HCT116 (cell line): ENCODE measurements around the gene TMEM115. TPM values are rescaled to one million over a fixed set of nuclear protein-coding genes. Genes with fewer than 3 reads are reported as not detected.

Source experiments
- ATAC-seq: fragments of 200-7000 bp; cut with Tn5 transposase; 2 replicates; pipeline ENCODE4 v1.9.1; 2020; ENCODE audit warnings: mild to moderate bottlenecking, moderate library complexity
- BruUV-seq: library from RNA; stranded (reverse); fragments of 400-500 nt; replicated peaks from 2 replicates; lab custom pipeline; 2021; lab: Mats Ljungman, UMichigan
- CTCF ChIA-PET: fragments of 300-600 bp; sonication (Branson Sonifier 250); formaldehyde crosslinking; loops from one replicate; lab custom pipeline; 2021; ENCODE audit warnings: antibody characterized with exemption; lab: Charles Lee
- POLR2A ChIA-PET: fragments of 300-600, 350-600 bp; sonication (Branson Sonifier 250); formaldehyde crosslinking; loops from one replicate; lab custom pipeline; 2021; ENCODE audit warnings: antibody characterized with exemption; lab: Charles Lee
- RAD21 ChIA-PET, 2 experiments: fragments of 300-600 bp; sonication (Branson Sonifier 250); formaldehyde crosslinking; loops; one replicate each; lab custom pipeline; 2023; ENCODE audit warnings: low total read pairs in 2 of 2; ENCODE audit not compliant: uncharacterized antibody in 2 of 2, unreplicated experiment in 2 of 2, low non-redundant PET in 1 of 2; lab: Charles Lee
- DNase-seq: peaks from one replicate; pipeline ENCODE4 v3.0.0-alpha.2; 2010; ENCODE audit warnings: low read depth, low spot score
- H2AFZ ChIP-seq: fragments of 200-600 bp; shearing (Covaris generic), sonication (generic); 2 replicates; pipeline ENCODE4 v1.6.1; 2017; ENCODE audit warnings: low read depth, mixed run types, mixed read lengths, antibody characterized with exemption, low read length; ENCODE audit not compliant: poor library complexity, severe bottlenecking
- H3K27ac ChIP-seq: 2 replicates; pipeline ENCODE4 v1.5.1; 2012; ENCODE audit warnings: low read depth, low read length
- H3K27me3 ChIP-seq: fragments of 200-600 bp; sonication (generic); 2 replicates; pipeline ENCODE4 v1.6.1; 2016; ENCODE audit warnings: mixed run types, low read length, mixed read lengths; ENCODE audit not compliant: insufficient read depth
- H3K36me3 ChIP-seq, 2 experiments: fragments of 200-500 bp in 1 of 2; fragments of 200-600 bp in 1 of 2; sonication (Bioruptor generic) in 1 of 2; sonication (generic) in 1 of 2; 2 replicates each; pipeline versions ENCODE4 v1.5.1 to v1.6.1; 2014 to 2016; ENCODE audit warnings: low read length in 2 of 2, inconsistent platforms in 1 of 2, mixed read lengths in 1 of 2, mixed run types in 1 of 2; ENCODE audit not compliant: insufficient read depth in 2 of 2, control insufficient read depth in 1 of 2
- H3K4me1 ChIP-seq, 2 experiments: fragments of 200-600 bp in 1 of 2; sonication (generic) in 1 of 2; 2 replicates each; pipeline versions ENCODE4 v1.5.1 to v1.6.1; 2012 to 2017; ENCODE audit warnings: low read length in 2 of 2, inconsistent platforms in 1 of 2, mild to moderate bottlenecking in 1 of 2, mixed read lengths in 1 of 2, mixed run types in 1 of 2, moderate library complexity in 1 of 2; ENCODE audit not compliant: insufficient read depth in 2 of 2, control insufficient read depth in 1 of 2
- H3K4me2 ChIP-seq: fragments of 200-600 bp; sonication (generic); 2 replicates; pipeline ENCODE4 v1.6.1; 2017; ENCODE audit warnings: mixed run types, low read length, mixed read lengths
- H3K4me3 ChIP-seq, 2 experiments: fragments of 200-600 bp in 1 of 2; sonication (generic) in 1 of 2; replicated peaks in 1 of 2; 2 replicates each; pipeline ENCODE4 v1.5.1; 2011 to 2016; ENCODE audit warnings: low read length in 2 of 2, control low read depth in 1 of 2, low read depth in 1 of 2, mild to moderate bottlenecking in 1 of 2, mixed read lengths in 1 of 2, mixed run types in 1 of 2
- H3K79me2 ChIP-seq: fragments of 200-600 bp; sonication (generic); 2 replicates; pipeline ENCODE4 v1.6.1; 2017; ENCODE audit warnings: mild to moderate bottlenecking, mixed run types, low read length, moderate library complexity, mixed read lengths; ENCODE audit not compliant: insufficient read depth
- H3K9ac ChIP-seq: fragments of 200-600 bp; sonication (generic); 2 replicates; pipeline ENCODE4 v1.6.1; 2016; ENCODE audit warnings: low read length, mixed read lengths
- H3K9me2 ChIP-seq: fragments of 200-600 bp; sonication (generic), shearing (Covaris generic); 2 replicates; pipeline ENCODE4 v1.6.1; 2017; ENCODE audit warnings: mixed run types, mild to moderate bottlenecking, moderate library complexity; ENCODE audit not compliant: insufficient read depth
- H3K9me3 ChIP-seq, 2 experiments: fragments of 200-500 bp in 1 of 2; fragments of 200-600 bp in 1 of 2; sonication (Bioruptor generic) in 1 of 2; sonication (generic) in 1 of 2; 2 replicates each; pipeline ENCODE4 v1.6.1; 2014 to 2017; ENCODE audit warnings: low read length in 2 of 2, mixed read lengths in 2 of 2, inconsistent platforms in 1 of 2, low read depth in 1 of 2, mild to moderate bottlenecking in 1 of 2, mixed run types in 1 of 2, moderate library complexity in 1 of 2; ENCODE audit not compliant: control insufficient read depth in 1 of 2, insufficient read depth in 1 of 2
- H4K20me1 ChIP-seq: fragments of 200-600 bp; sonication (generic), shearing (Covaris generic); 2 replicates; pipeline ENCODE4 v1.6.1; 2017; ENCODE audit warnings: mixed run types, mild to moderate bottlenecking, moderate library complexity; ENCODE audit not compliant: insufficient read depth
- CEBPB ChIP-seq: IDR thresholded peaks from 2 replicates; pipeline ENCODE4 v1.6.1; 2012; ENCODE audit warnings: low read depth
- EGR1 ChIP-seq: IDR thresholded peaks from 2 replicates; pipeline ENCODE4 v1.6.1; 2012; ENCODE audit warnings: low read depth
- EZH2phosphoT487 ChIP-seq: fragments of 200-600 bp; IDR thresholded peaks from 2 replicates; pipeline ENCODE4 v1.6.1; 2018; ENCODE audit warnings: antibody characterized with exemption, borderline replicate concordance
- MAX ChIP-seq: IDR thresholded peaks from 2 replicates; pipeline ENCODE4 v1.6.1; 2012
- POLR2A ChIP-seq: IDR thresholded peaks from 2 replicates; pipeline ENCODE4 v1.7.0; 2011; ENCODE audit warnings: borderline replicate concordance; ENCODE audit not compliant: insufficient read depth, insufficient read length; ENCODE audit errors: extremely low read depth
- RAD21 ChIP-seq: IDR thresholded peaks from 2 replicates; pipeline ENCODE4 v1.6.1; 2012; ENCODE audit warnings: low read depth, mild to moderate bottlenecking
- SIN3A ChIP-seq: IDR thresholded peaks from 2 replicates; pipeline ENCODE4 v1.6.1; 2012; ENCODE audit warnings: low read depth
- ZFX ChIP-seq: fragments of 450-650 bp; IDR thresholded peaks from 2 replicates; pipeline ENCODE4 v1.6.1; 2017
- ZNF274 ChIP-seq: fragments of 200-500 bp; sonication (Bioruptor generic); IDR thresholded peaks from 2 replicates; pipeline ENCODE4 v1.6.1; 2014; ENCODE audit warnings: mild to moderate bottlenecking, low read depth, low read length, inconsistent platforms
- intact Hi-C: fragments of 100-400 bp; cut with micrococcal nuclease; formaldehyde crosslinking; loops from 2 replicates; pipeline ENCODE4 v1.10.0; 2022
- total RNA-seq: library from RNA; stranded (reverse); gene quantifications from one replicate; pipeline ENCODE4 v1.2.1, GENCODE V29; 2021; ENCODE audit not compliant: unreplicated experiment
- TF ChIP-seq, protein P1 (sequence below): IDR thresholded peaks from 2 replicates; pipeline ENCODE4 v1.6.1; 2011; ENCODE audit warnings: mild to moderate bottlenecking, low read length, moderate library complexity; ENCODE audit not compliant: insufficient replicate concordance; ENCODE audit errors: extremely low read depth

The TMEM115 gene
- total RNA-seq, 1 experiment from 2014 or later: 24.6 TPM

DNA sequence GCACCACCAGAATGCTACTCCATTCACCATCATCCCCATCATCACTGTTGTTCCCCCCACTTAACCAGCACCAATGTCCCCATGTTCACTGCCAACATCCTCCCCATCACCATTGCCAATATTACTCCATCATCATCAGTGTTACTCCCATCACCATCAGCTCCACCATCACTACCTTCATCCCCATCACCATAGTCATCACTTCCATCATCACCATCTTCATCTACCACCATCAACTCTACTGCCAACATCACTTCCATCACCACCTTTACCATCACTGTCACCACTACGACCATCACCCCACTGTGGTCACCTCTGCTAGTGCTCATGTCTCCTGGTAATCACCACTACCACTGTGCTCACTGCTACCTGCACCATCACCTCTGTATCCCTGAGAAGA is 47.2 kb upstream of the TMEM115 start:
- Histone ChIP-seq H3K9ac (no peak overlapping the region), H3K9me3 (no peaks in the 10 kb centered on the region), H3K27ac (no peak overlapping the region), H3K9me2 (no peaks in the 10 kb centered on the region), H3K4me1 (peaks cover 13% of the 10 kb centered on the region in 2 experiments), H4K20me1 (no peaks in the 10 kb centered on the region), H3K27me3 (no peaks in the 10 kb centered on the region; the same call in 1 of the 2 replicates), H3K36me3 (no peaks in the 10 kb centered on the region), H3K4me3 (no peak overlapping the region), H3K4me2 (no peak overlapping the region), H2AFZ (no peak overlapping the region), H3K79me2 (no peaks in the 10 kb centered on the region)
- POLR2A ChIA-PET: no interaction called here
- TF ChIP-seq ZFX (no peak), POLR2A (no peak), RAD21 (no peak), MAX (no peak), ZNF274 (no peak), EGR1 (no peak), CEBPB (no peak), EZH2phosphoT487 (no peak), SIN3A (no peak)
- TF ChIP-seq, protein P1, sequence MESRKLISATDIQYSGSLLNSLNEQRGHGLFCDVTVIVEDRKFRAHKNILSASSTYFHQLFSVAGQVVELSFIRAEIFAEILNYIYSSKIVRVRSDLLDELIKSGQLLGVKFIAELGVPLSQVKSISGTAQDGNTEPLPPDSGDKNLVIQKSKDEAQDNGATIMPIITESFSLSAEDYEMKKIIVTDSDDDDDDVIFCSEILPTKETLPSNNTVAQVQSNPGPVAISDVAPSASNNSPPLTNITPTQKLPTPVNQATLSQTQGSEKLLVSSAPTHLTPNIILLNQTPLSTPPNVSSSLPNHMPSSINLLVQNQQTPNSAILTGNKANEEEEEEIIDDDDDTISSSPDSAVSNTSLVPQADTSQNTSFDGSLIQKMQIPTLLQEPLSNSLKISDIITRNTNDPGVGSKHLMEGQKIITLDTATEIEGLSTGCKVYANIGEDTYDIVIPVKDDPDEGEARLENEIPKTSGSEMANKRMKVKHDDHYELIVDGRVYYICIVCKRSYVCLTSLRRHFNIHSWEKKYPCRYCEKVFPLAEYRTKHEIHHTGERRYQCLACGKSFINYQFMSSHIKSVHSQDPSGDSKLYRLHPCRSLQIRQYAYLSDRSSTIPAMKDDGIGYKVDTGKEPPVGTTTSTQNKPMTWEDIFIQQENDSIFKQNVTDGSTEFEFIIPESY: no peak
- RAD21 ChIA-PET: no interaction called here
- ATAC-seq (no peak), DNase-seq (no peak)
- intact Hi-C loops: no loop called here
- CTCF ChIA-PET: no interaction called here
- BruUV-seq: no TSS peak
